Measurements from ENCODE around the gene PPP1R3E.

GRCh38 chr14:23339506-23340268, 37.0 kb upstream of the PPP1R3E start:
- no peak for TF ChIP-seq CTCF (conservative IDR thresholded peaks at IDR 0.05)
- TF ChIP-seq ZFX (IDR thresholded peaks at IDR 0.05), result no peak
